ENCODE results near the gene ADAMTS19.

Gene ADAMTS19

GRCh38 chr5:129591508-129592160 lies 131.5 kb downstream of the ADAMTS19 start:
- no peak for TF ChIP-seq CTCF (IDR thresholded peaks at IDR 0.05; ENCODE audit: borderline replicate concordance, insufficient read depth, low read depth, low read length)
- H3K4me3 ChIP-seq (ENCODE audit: low read depth, low read length): no peak overlapping the region

GRCh38 chr5:129593525-129593924 lies 133.4 kb downstream of the ADAMTS19 start:
- no peak overlapping the region for H3K4me3 ChIP-seq (ENCODE audit: low read depth, low read length)
- TF ChIP-seq CTCF (IDR thresholded peaks at IDR 0.05; ENCODE audit: borderline replicate concordance, insufficient read depth, low read depth, low read length): no peak

- no peak overlapping the region for H3K4me3 ChIP-seq (ENCODE audit: low read depth, low read length)
- no peak for TF ChIP-seq CTCF (IDR thresholded peaks at IDR 0.05; ENCODE audit: borderline replicate concordance, insufficient read depth, low read depth, low read length)
Observed at GRCh38 chr5:129601576-129601975, 141.5 kb downstream of the ADAMTS19 start.

- no peak for TF ChIP-seq CTCF (IDR thresholded peaks at IDR 0.05; ENCODE audit: borderline replicate concordance, insufficient read depth, low read depth, low read length)
- no peak overlapping the region for H3K4me3 ChIP-seq (ENCODE audit: low read depth, low read length)
Observed at GRCh38 chr5:129608350-129608749, 148.3 kb downstream of the ADAMTS19 start.

- no peak overlapping the region for H3K4me3 ChIP-seq (ENCODE audit: low read depth, low read length)
- TF ChIP-seq CTCF (IDR thresholded peaks at IDR 0.05; ENCODE audit: borderline replicate concordance, insufficient read depth, low read depth, low read length): no peak
Observed at GRCh38 chr5:129609710-129610109, 149.6 kb downstream of the ADAMTS19 start.

- H3K4me3 ChIP-seq (ENCODE audit: low read depth, low read length): no peak overlapping the region
- no peak for TF ChIP-seq CTCF (IDR thresholded peaks at IDR 0.05; ENCODE audit: borderline replicate concordance, insufficient read depth, low read depth, low read length)
Observed at GRCh38 chr5:129616517-129616916, 156.4 kb downstream of the ADAMTS19 start.

- no peak for TF ChIP-seq CTCF (IDR thresholded peaks at IDR 0.05; ENCODE audit: borderline replicate concordance, insufficient read depth, low read depth, low read length)
- no peak overlapping the region for H3K4me3 ChIP-seq (ENCODE audit: low read depth, low read length)
Observed at GRCh38 chr5:129617206-129617605, 157.1 kb downstream of the ADAMTS19 start.
